ENCODE data around the gene UBR4.
"Not testable (repeated sequence)": the region's sequence is repeated elsewhere in the genome, so short reads cannot be mapped to it uniquely, and the experiment has no call there.

Gene UBR4

GRCh38 chr1:19219451-19219850, 9.4 kb upstream of the UBR4 start:
- CTCF ChIA-PET, result no interaction called here
- no peak for DNase-seq (ENCODE audit: extremely low spot score)
- POLR2A ChIA-PET, result interaction anchor here (1.0 kb wide), 1 partner anchor 8 kb away, joined by 3 read pairs; no protein-coding TSS in a partner anchor
- TF ChIP-seq SUZ12 (IDR thresholded peaks at IDR 0.05), result no peak
- TF ChIP-seq L3MBTL2 (conservative IDR thresholded peaks at IDR 0.05), result no peak
- no peak for TF ChIP-seq HDGF (IDR thresholded peaks at IDR 0.05; ENCODE audit: borderline replicate concordance)
- TF ChIP-seq ARNT (IDR thresholded peaks at IDR 0.05), result no peak
- TF ChIP-seq ZNF384 (IDR thresholded peaks at IDR 0.05), result no peak
- TF ChIP-seq LEF1 (IDR thresholded peaks at IDR 0.05; ENCODE audit: borderline replicate concordance), result no peak
- TF ChIP-seq FOXK2 (IDR thresholded peaks at IDR 0.05), result no peak
- no peak for TF ChIP-seq PKNOX1 (IDR thresholded peaks at IDR 0.05)
- no peak for TF ChIP-seq ELF4 (IDR thresholded peaks at IDR 0.05)

- POLR2A ChIA-PET; CTCF ChIA-PET; DNase-seq (ENCODE audit: extremely low spot score): not testable (repeated sequence)
These were observed 6.5 kb upstream of the UBR4 start for GRCh38 chr1:19216585-19216984.

GRCh38 chr1:19213580-19213979, 3.5 kb upstream of the UBR4 start:
- ChIA-PET CTCF (no interaction called here), POLR2A (no interaction called here)
- DNase-seq (ENCODE audit: extremely low spot score), result no peak
- TF ChIP-seq CTBP1 (IDR thresholded peaks at IDR 0.05; ENCODE audit: borderline replicate concordance) (no peak), PKNOX1 (IDR thresholded peaks at IDR 0.05) (no peak), FOXM1 (IDR thresholded peaks at IDR 0.05; ENCODE audit: borderline replicate concordance) (no peak), HDGF (IDR thresholded peaks at IDR 0.05; ENCODE audit: borderline replicate concordance) (no peak), ZNF384 (IDR thresholded peaks at IDR 0.05) (no peak), FOXK2 (IDR thresholded peaks at IDR 0.05) (no peak), BHLHE40 (IDR thresholded peaks at IDR 0.05; ENCODE audit: borderline replicate concordance) (no peak), ARNT (IDR thresholded peaks at IDR 0.05) (no peak), SUZ12 (IDR thresholded peaks at IDR 0.05) (no peak), L3MBTL2 (conservative IDR thresholded peaks at IDR 0.05) (no peak), TARDBP (IDR thresholded peaks at IDR 0.05) (no peak), ELF4 (IDR thresholded peaks at IDR 0.05) (no peak), NFRKB (IDR thresholded peaks at IDR 0.05) (no peak), SP1 (IDR thresholded peaks at IDR 0.05) (no peak), LEF1 (IDR thresholded peaks at IDR 0.05; ENCODE audit: borderline replicate concordance) (no peak), FOXA1 (IDR thresholded peaks at IDR 0.05) (no peak)

- DNase-seq (ENCODE audit: extremely low spot score), result no peak
- TF ChIP-seq CTBP1 (IDR thresholded peaks at IDR 0.05; ENCODE audit: borderline replicate concordance), result no peak
- peak; percentile 54; the same call in 1 of the 2 replicates for TF ChIP-seq PKNOX1 (IDR thresholded peaks at IDR 0.05)
- POLR2A ChIA-PET, result interaction anchor here (0.8 to 1.4 kb wide), 2 partner anchors 39 to 394 kb away, joined by 3 to 4 read pairs; partner anchors contain the start of genes EMC1 and MRTO4
- CTCF ChIA-PET, result no interaction called here
These were observed 2.1 kb upstream of the UBR4 start for GRCh38 chr1:19212167-19212566.

- POLR2A ChIA-PET, result interaction anchor here (0.7 to 1.4 kb wide), 2 partner anchors 9 to 40 kb away, joined by 3 to 4 read pairs; partner anchors contain the start of genes EMC1 and MRTO4
- CTCF ChIA-PET, result no interaction called here
- TF ChIP-seq FOXK2 (IDR thresholded peaks at IDR 0.05), result no peak
- no peak for TF ChIP-seq PKNOX1 (IDR thresholded peaks at IDR 0.05)
- TF ChIP-seq FOXA1 (IDR thresholded peaks at IDR 0.05), result no peak
- TF ChIP-seq SP1 (IDR thresholded peaks at IDR 0.05), result no peak
- no peak for TF ChIP-seq HDGF (IDR thresholded peaks at IDR 0.05; ENCODE audit: borderline replicate concordance)
- no peak for TF ChIP-seq NFRKB (IDR thresholded peaks at IDR 0.05)
- no peak for TF ChIP-seq ARNT (IDR thresholded peaks at IDR 0.05)
- TF ChIP-seq ZNF384 (IDR thresholded peaks at IDR 0.05), result no peak
- no peak for TF ChIP-seq L3MBTL2 (conservative IDR thresholded peaks at IDR 0.05)
- TF ChIP-seq ELF4 (IDR thresholded peaks at IDR 0.05), result no peak
- no peak for TF ChIP-seq LEF1 (IDR thresholded peaks at IDR 0.05; ENCODE audit: borderline replicate concordance)
- TF ChIP-seq FOXM1 (IDR thresholded peaks at IDR 0.05; ENCODE audit: borderline replicate concordance), result no peak
- DNase-seq (ENCODE audit: extremely low spot score), result no peak
These were observed 895 bp upstream of the UBR4 start for GRCh38 chr1:19210772-19211549.

- DNase-seq (ENCODE audit: extremely low spot score), result peak; percentile 20
- CTCF ChIA-PET, result no interaction called here
- TF ChIP-seq SP1 (IDR thresholded peaks at IDR 0.05), result no peak
- no peak for TF ChIP-seq FOXK2 (IDR thresholded peaks at IDR 0.05)
- TF ChIP-seq ZNF384 (IDR thresholded peaks at IDR 0.05), result no peak
- TF ChIP-seq ARNT (IDR thresholded peaks at IDR 0.05), result no peak
- TF ChIP-seq ELF4 (IDR thresholded peaks at IDR 0.05), result no peak
- no peak for TF ChIP-seq LEF1 (IDR thresholded peaks at IDR 0.05; ENCODE audit: borderline replicate concordance)
- no peak for TF ChIP-seq SUZ12 (IDR thresholded peaks at IDR 0.05)
- TF ChIP-seq CTBP1 (IDR thresholded peaks at IDR 0.05; ENCODE audit: borderline replicate concordance), result no peak
- no peak for TF ChIP-seq FOXA1 (IDR thresholded peaks at IDR 0.05)
- no peak for TF ChIP-seq FOXM1 (IDR thresholded peaks at IDR 0.05; ENCODE audit: borderline replicate concordance)
- TF ChIP-seq NFRKB (IDR thresholded peaks at IDR 0.05), result no peak
- POLR2A ChIA-PET, result interaction anchor here (1.2 kb wide), 2 partner anchors 9 to 11 kb away, joined by 3 to 5 read pairs; no protein-coding TSS in a partner anchor
These were observed 552 bp downstream of the UBR4 start for GRCh38 chr1:19209439-19209989.
